H9 (cell line): ENCODE results near the gene HYDIN. TPM values are rescaled to one million over a fixed set of nuclear protein-coding genes. Genes with fewer than 3 reads are reported as not detected.

Experiments
- DNase-seq: peaks from one replicate; pipeline ENCODE4 v3.0.0-alpha.2; 2017
- H2AFZ ChIP-seq: one replicate; pipeline ENCODE4 v1.6.1; 2013; ENCODE audit warnings: mild to moderate bottlenecking, low read length, control low read depth, moderate library complexity
- H2AK5ac ChIP-seq: 2 replicates; pipeline ENCODE4 v1.6.1; 2013; ENCODE audit warnings: low read length, control low read depth, mixed read lengths; ENCODE audit not compliant: insufficient read length
- H2BK120ac ChIP-seq: one replicate; pipeline ENCODE4 v1.6.1; 2013; ENCODE audit warnings: low read depth, mild to moderate bottlenecking, low read length, control low read depth, inconsistent platforms; ENCODE audit not compliant: poor library complexity, severe bottlenecking
- H2BK12ac ChIP-seq: 2 replicates; pipeline ENCODE4 v1.6.1; 2013; ENCODE audit warnings: low read length, control low read depth, mixed read lengths, low read depth; ENCODE audit not compliant: insufficient read length
- H2BK15ac ChIP-seq: 2 replicates; pipeline ENCODE4 v1.6.1; 2013; ENCODE audit warnings: low read depth, low read length, control low read depth
- H2BK20ac ChIP-seq: one replicate; pipeline ENCODE4 v1.6.1; 2013; ENCODE audit warnings: low read depth, mild to moderate bottlenecking, low read length, control low read depth, inconsistent platforms; ENCODE audit not compliant: poor library complexity, severe bottlenecking
- H2BK5ac ChIP-seq: 2 replicates; pipeline ENCODE4 v1.6.1; 2013; ENCODE audit warnings: low read length, control low read depth, mixed read lengths; ENCODE audit not compliant: insufficient read length
- H3K14ac ChIP-seq: 2 replicates; pipeline ENCODE4 v1.6.1; 2013; ENCODE audit warnings: low read length, control low read depth; ENCODE audit not compliant: insufficient read depth
- H3K18ac ChIP-seq: 2 replicates; pipeline ENCODE4 v1.6.1; 2013; ENCODE audit warnings: low read depth, mild to moderate bottlenecking, mixed read lengths, low read length, control low read depth; ENCODE audit not compliant: insufficient read length
- H3K23ac ChIP-seq: 2 replicates; pipeline ENCODE4 v1.6.1; 2013; ENCODE audit warnings: low read length, control low read depth, mixed read lengths, low read depth; ENCODE audit not compliant: insufficient read length
- H3K23me2 ChIP-seq: 2 replicates; pipeline ENCODE4 v1.6.1; 2013; ENCODE audit warnings: low read depth, mild to moderate bottlenecking, mixed read lengths, low read length, control low read depth; ENCODE audit not compliant: insufficient read length, poor library complexity, severe bottlenecking
- H3K27ac ChIP-seq: 2 replicates; pipeline ENCODE4 v1.5.1; 2013; ENCODE audit warnings: low read length, control low read depth, mixed read lengths, low read depth; ENCODE audit not compliant: insufficient read length
- H3K27me3 ChIP-seq: 2 replicates; pipeline ENCODE4 v1.6.1; 2013; ENCODE audit warnings: low read length, control low read depth, inconsistent platforms; ENCODE audit not compliant: insufficient read depth
- H3K4ac ChIP-seq: 2 replicates; pipeline ENCODE4 v1.6.1; 2013; ENCODE audit warnings: low read depth, mild to moderate bottlenecking, control low read depth, inconsistent platforms, low read length, moderate library complexity
- H3K4me1 ChIP-seq: 2 replicates; pipeline ENCODE4 v1.6.1; 2013; ENCODE audit warnings: low read length, control low read depth, inconsistent platforms; ENCODE audit not compliant: insufficient read depth
- H3K4me2 ChIP-seq: 2 replicates; pipeline ENCODE4 v1.6.1; 2013; ENCODE audit warnings: low read length, control low read depth, mixed read lengths; ENCODE audit not compliant: insufficient read length, insufficient read depth
- H3K56ac ChIP-seq: 2 replicates; pipeline ENCODE4 v1.6.1; 2013; ENCODE audit warnings: low read depth, mild to moderate bottlenecking, mixed read lengths, low read length, control low read depth; ENCODE audit not compliant: insufficient read length
- H3K79me1 ChIP-seq: 2 replicates; pipeline ENCODE4 v1.6.1; 2013; ENCODE audit warnings: low read depth, mild to moderate bottlenecking, moderate library complexity, low read length, control low read depth, inconsistent platforms; ENCODE audit not compliant: insufficient read depth, poor library complexity, severe bottlenecking
- H3K79me2 ChIP-seq: 2 replicates; pipeline ENCODE4 v1.6.1; 2013; ENCODE audit warnings: low read length, control low read depth, inconsistent platforms; ENCODE audit not compliant: insufficient read depth
- H3K9ac ChIP-seq: 2 replicates; pipeline ENCODE4 v1.6.1; 2013; ENCODE audit warnings: low read length, control low read depth, mixed read lengths; ENCODE audit not compliant: insufficient read length; ENCODE audit errors: extremely low read depth
- H3K9me3 ChIP-seq: one replicate; pipeline ENCODE4 v1.6.1; 2013; ENCODE audit warnings: low read depth, low read length, inconsistent platforms; ENCODE audit not compliant: control insufficient read depth
- H3T11ph ChIP-seq: one replicate; pipeline ENCODE4 v1.6.1; 2013; ENCODE audit warnings: mild to moderate bottlenecking, low read length, control low read depth, inconsistent platforms
- H4K20me1 ChIP-seq: one replicate; pipeline ENCODE4 v1.6.1; 2013; ENCODE audit not compliant: control insufficient read depth, insufficient read length, insufficient read depth
- H4K5ac ChIP-seq: 2 replicates; pipeline ENCODE4 v1.6.1; 2013; ENCODE audit warnings: low read depth, mild to moderate bottlenecking, mixed read lengths, low read length, control low read depth; ENCODE audit not compliant: insufficient read length
- H4K8ac ChIP-seq: replicated peaks from 2 replicates; pipeline ENCODE4 v1.6.1; 2013; ENCODE audit warnings: low read length, control low read depth, mixed read lengths, low read depth; ENCODE audit not compliant: insufficient read length
- H4K91ac ChIP-seq: 2 replicates; pipeline ENCODE4 v1.6.1; 2013; ENCODE audit warnings: low read depth, mild to moderate bottlenecking, moderate library complexity, mixed read lengths, low read length, control low read depth; ENCODE audit not compliant: insufficient read length
- H3K27ac Mint-ChIP-seq, 3 experiments: 2 replicates in 2 of 3; 3 replicates in 1 of 3; pipeline ENCODE4 v1.8.0; 2020 to 2021; ENCODE audit warnings: mixed read lengths in 3 of 3, mild to moderate bottlenecking in 1 of 3, moderate library complexity in 1 of 3
- H3K27me3 Mint-ChIP-seq: 2 replicates; pipeline ENCODE4 v1.8.0; 2021; ENCODE audit warnings: low read depth, mild to moderate bottlenecking, moderate library complexity, mixed read lengths
- H3K36me3 Mint-ChIP-seq, 3 experiments: 2 replicates in 2 of 3; 3 replicates in 1 of 3; pipeline ENCODE4 v1.8.0; 2020 to 2021; ENCODE audit warnings: low read depth in 3 of 3, mixed read lengths in 3 of 3; ENCODE audit not compliant: insufficient read depth in 1 of 3
- H3K4me1 Mint-ChIP-seq, 2 experiments: 2 replicates each; pipeline ENCODE4 v1.8.0; 2020; ENCODE audit warnings: mixed read lengths in 2 of 2
- H3K4me3 Mint-ChIP-seq, 2 experiments: 2 replicates in 1 of 2; 3 replicates in 1 of 2; pipeline ENCODE4 v1.8.0; 2020 to 2021; ENCODE audit warnings: mild to moderate bottlenecking in 2 of 2, mixed read lengths in 2 of 2, moderate library complexity in 1 of 2
- H3K9me3 Mint-ChIP-seq, 2 experiments: 2 replicates in 1 of 2; 3 replicates in 1 of 2; pipeline ENCODE4 v1.8.0; 2020; ENCODE audit warnings: mild to moderate bottlenecking in 2 of 2, mixed read lengths in 2 of 2, moderate library complexity in 1 of 2
- WGBS: extraction: QIAGEN DNeasy Blood & Tissue Kit; methylation state at CpG from one replicate; pipeline ENCODE4 v1.1.7; 2013; ENCODE audit warnings: missing lambda C conversion rate, low lambda C conversion rate, mixed read lengths; ENCODE audit not compliant: insufficient read length; ENCODE audit errors: extremely low coverage; 5-methylcytosine and 5-hydroxymethylcytosine counted together
- total RNA-seq: library from RNA; stranded (reverse); gene quantifications from 2 replicates; pipeline ENCODE4 v1.2.1, GENCODE V29; 2021
- TF ChIP-seq, protein P1 (sequence below): fragments of 200-600 bp; sonication (generic); conservative IDR thresholded peaks from 3 replicates; pipeline ENCODE4 v1.8.0; 2021; ENCODE audit warnings: antibody characterized with exemption, mild to moderate bottlenecking

The HYDIN gene
- total RNA-seq, 1 experiment from 2014 or later, result 1.7 TPM

DNA sequence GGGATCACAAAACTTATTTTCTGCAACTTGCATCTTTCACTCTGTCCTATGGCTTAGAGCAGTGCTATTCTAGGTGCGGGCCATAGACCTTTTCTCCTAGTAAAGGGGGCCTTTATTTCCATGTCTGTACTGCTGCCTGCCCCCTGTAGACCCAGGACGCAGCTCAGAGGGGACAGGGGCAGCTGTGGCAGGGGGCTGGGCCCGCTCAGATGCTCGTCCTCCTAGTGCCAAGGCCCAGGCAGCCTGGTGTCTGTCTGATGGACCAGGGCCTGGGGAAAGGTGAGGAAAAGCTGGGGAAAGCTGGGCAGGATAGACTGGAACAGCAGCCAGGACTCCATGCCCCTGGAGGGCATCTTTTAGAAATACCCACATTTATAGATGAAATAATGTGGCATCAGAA, 455.1 kb downstream of the HYDIN start:
- no peak overlapping the region for H4K8ac ChIP-seq
- no peaks in the 10 kb centered on the region for H3K9me3 ChIP-seq
- no peak overlapping the region for H3T11ph ChIP-seq
- no peak overlapping the region for H2BK120ac ChIP-seq
- H3K56ac ChIP-seq, result no peak overlapping the region
- no peak overlapping the region for H3K4me2 ChIP-seq
- H3K79me2 ChIP-seq, result no peaks in the 10 kb centered on the region
- Mint-ChIP-seq H3K27ac (no peak overlapping the region), H3K4me3 (no peak overlapping the region), H3K4me1 (peaks cover 3 to 7% of the 10 kb centered on the region in 2 experiments), H3K27me3 (peaks cover 2% of the 10 kb centered on the region; the same call in 1 of the 2 replicates), H3K36me3 (peaks cover 17 to 49% (median 27%) of the 10 kb centered on the region in 3 experiments), H3K9me3 (no peaks in the 10 kb centered on the region)
- H2BK5ac ChIP-seq, result no peak overlapping the region
- H4K5ac ChIP-seq, result no peak overlapping the region
- H2AK5ac ChIP-seq, result no peak overlapping the region
- no peaks in the 10 kb centered on the region for H3K79me1 ChIP-seq
- no peaks in the 10 kb centered on the region for H3K27me3 ChIP-seq
- no peak overlapping the region for H2AFZ ChIP-seq
- TF ChIP-seq, protein P1, sequence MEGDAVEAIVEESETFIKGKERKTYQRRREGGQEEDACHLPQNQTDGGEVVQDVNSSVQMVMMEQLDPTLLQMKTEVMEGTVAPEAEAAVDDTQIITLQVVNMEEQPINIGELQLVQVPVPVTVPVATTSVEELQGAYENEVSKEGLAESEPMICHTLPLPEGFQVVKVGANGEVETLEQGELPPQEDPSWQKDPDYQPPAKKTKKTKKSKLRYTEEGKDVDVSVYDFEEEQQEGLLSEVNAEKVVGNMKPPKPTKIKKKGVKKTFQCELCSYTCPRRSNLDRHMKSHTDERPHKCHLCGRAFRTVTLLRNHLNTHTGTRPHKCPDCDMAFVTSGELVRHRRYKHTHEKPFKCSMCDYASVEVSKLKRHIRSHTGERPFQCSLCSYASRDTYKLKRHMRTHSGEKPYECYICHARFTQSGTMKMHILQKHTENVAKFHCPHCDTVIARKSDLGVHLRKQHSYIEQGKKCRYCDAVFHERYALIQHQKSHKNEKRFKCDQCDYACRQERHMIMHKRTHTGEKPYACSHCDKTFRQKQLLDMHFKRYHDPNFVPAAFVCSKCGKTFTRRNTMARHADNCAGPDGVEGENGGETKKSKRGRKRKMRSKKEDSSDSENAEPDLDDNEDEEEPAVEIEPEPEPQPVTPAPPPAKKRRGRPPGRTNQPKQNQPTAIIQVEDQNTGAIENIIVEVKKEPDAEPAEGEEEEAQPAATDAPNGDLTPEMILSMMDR, result no peak
- H4K20me1 ChIP-seq, result no peaks in the 10 kb centered on the region
- no peaks in the 10 kb centered on the region for H3K4me1 ChIP-seq
- H3K14ac ChIP-seq, result no peak overlapping the region
- WGBS, result no CpG with 5 or more reads among the region's 4 CpGs
- H2BK12ac ChIP-seq, result no peak overlapping the region
- H3K27ac ChIP-seq, result no peak overlapping the region
- no peaks in the 10 kb centered on the region for H3K23me2 ChIP-seq
- no peak overlapping the region for H2BK15ac ChIP-seq
- no peak overlapping the region for H3K23ac ChIP-seq
- H2BK20ac ChIP-seq, result no peak overlapping the region
- no peak overlapping the region for H3K9ac ChIP-seq
- H4K91ac ChIP-seq, result no peak overlapping the region
- H3K4ac ChIP-seq, result no peak overlapping the region
- DNase-seq, result no peak
- H3K18ac ChIP-seq, result no peak overlapping the region
